ENCODE data around the gene JPH4. TPM values are rescaled to one million over a fixed set of nuclear protein-coding genes. Genes with fewer than 3 reads are reported as not detected.

The JPH4 gene
- total and polyA plus RNA-seq, 2 of the 8 experiments (the other 6 are each of a cell fraction or from before 2014, with no cell fraction given): 23.9 to 46.7 TPM

DNA sequence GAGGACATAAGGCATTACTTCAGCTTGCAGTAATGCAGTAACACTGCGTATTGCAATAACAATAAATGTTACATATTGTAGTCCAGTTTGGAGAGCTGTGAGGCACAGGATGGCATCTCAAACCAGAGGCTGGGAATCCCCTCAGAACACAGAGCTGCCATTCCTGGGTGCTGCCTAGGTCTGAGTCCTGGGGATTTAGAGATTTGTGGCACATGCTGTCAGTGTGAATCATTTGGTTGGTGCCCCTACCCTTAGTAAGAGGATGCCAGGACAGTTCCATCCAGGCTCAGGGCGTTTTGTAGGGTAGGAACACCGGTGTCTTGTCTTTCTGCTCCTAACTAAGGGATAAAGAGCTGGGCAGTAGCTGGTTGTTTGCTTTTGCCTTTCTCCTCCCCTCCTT lies 49.6 kb downstream of the JPH4 start:
- DNase-seq (ENCODE audit: low read depth in 1 of 2, low spot score in 2 of 2): no peak
- Histone ChIP-seq H4K91ac (replicated peaks; ENCODE audit: insufficient read length, low read length) (no peak overlapping the region), H2BK120ac (replicated peaks; ENCODE audit: low read depth, low read length) (no peak overlapping the region), H2BK20ac (ENCODE audit: low read length) (no peak overlapping the region), H3K9me3 (ENCODE audit: insufficient read depth in 2 of 2, low read depth in 1 of 2, low read length in 1 of 2) (no peaks in the 10 kb centered on the region), H4K20me1 (replicated peaks in 1 of 2; ENCODE audit: control insufficient read depth in 1 of 2, insufficient read depth in 2 of 2, low read length in 2 of 2) (peaks cover 0 to 3% of the 10 kb centered on the region in 2 experiments), H3K23ac (ENCODE audit: insufficient read length) (no peak overlapping the region), H3K79me2 (ENCODE audit: control insufficient read depth in 1 of 2, insufficient read depth in 2 of 2, low read length in 2 of 2) (no peaks in the 10 kb centered on the region), H3K27me3 (replicated peaks in 1 of 4; ENCODE audit: control insufficient read depth in 3 of 4, extremely low read depth in 1 of 4, insufficient read depth in 3 of 4, low read length in 3 of 4) (no peaks in the 10 kb centered on the region), H2AFZ (ENCODE audit: low read length) (no peak overlapping the region), H4K8ac (ENCODE audit: extremely low read depth, insufficient read depth, low read length) (no peak overlapping the region), H3K4me3 (ENCODE audit: extremely low read depth in 1 of 4, insufficient read depth in 2 of 4, low read depth in 3 of 4, low read length in 4 of 4) (no peak overlapping the region), H3K14ac (ENCODE audit: insufficient read length) (no peak overlapping the region), H3K18ac (ENCODE audit: extremely low read depth, low read length) (no peak overlapping the region), H4K5ac (ENCODE audit: insufficient read length, low read depth, low read length) (no peak overlapping the region), H2AK5ac (ENCODE audit: low read depth, low read length) (no peak overlapping the region), H2BK12ac (ENCODE audit: low read depth, low read length) (no peak overlapping the region), H3K23me2 (ENCODE audit: low read depth, low read length) (no peaks in the 10 kb centered on the region), H3K4ac (replicated peaks; ENCODE audit: insufficient read length, low read depth, low read length) (no peak overlapping the region), H3K56ac (replicated peaks; ENCODE audit: insufficient read length, low read depth, low read length) (no peak overlapping the region), H3K4me2 (ENCODE audit: insufficient read depth in 1 of 2, low read depth in 2 of 2, low read length in 2 of 2) (no peak overlapping the region), H3K36me3 (ENCODE audit: control insufficient read depth in 2 of 4, insufficient read depth in 4 of 4, low read length in 3 of 4) (peaks cover 2 to 53% (median 35%) of the 10 kb centered on the region in 4 experiments; a peak in 7 of 8 replicates), H3K27ac (ENCODE audit: low read depth, low read length) (no peak overlapping the region), H2BK5ac (ENCODE audit: low read depth, low read length) (no peak overlapping the region), H3K9ac (replicated peaks in 1 of 4; ENCODE audit: extremely low read depth in 1 of 4, low read depth in 3 of 4, low read length in 3 of 4) (no peak overlapping the region; a peak in 1 of 7 replicates), H3K4me1 (replicated peaks in 1 of 4; ENCODE audit: control insufficient read depth in 3 of 4, insufficient read depth in 4 of 4, low read length in 3 of 4) (peaks cover 0 to 3% (median 1%) of the 10 kb centered on the region in 4 experiments; a peak in 3 of 7 replicates), H2BK15ac (ENCODE audit: low read length) (no peak overlapping the region), H3K79me1 (ENCODE audit: low read depth, low read length) (no peaks in the 10 kb centered on the region)
- POLR2A ChIA-PET (ENCODE audit: partially characterized antibody): interaction anchor here (1.2 to 52.7 kb wide), 6 partner anchors 0 to 50 kb away, joined by 3 to 1523 read pairs (median 6); partner anchors contain the start of genes AP1G2, THTPA and ZFHX2
- no peak for FAIRE-seq
- 81% methylated on average over 3 of the region's 3 CpGs; no CpG with 5 or more reads in 1 of the 2 experiments for WGBS, 2 experiments (ENCODE audit: extremely low coverage in 1 of 2, insufficient coverage in 1 of 2, insufficient read length in 1 of 2, insufficient replicate concordance in 2 of 2, low coverage in 1 of 2, low lambda C conversion rate in 2 of 2, missing lambda C conversion rate in 1 of 2)
- TF ChIP-seq EGR1 (IDR thresholded peaks at IDR 0.05; ENCODE audit: borderline replicate concordance, low read depth, low read length) (no peak), YY1 (IDR thresholded peaks at IDR 0.05; ENCODE audit: low read depth, low read length) (no peak), SIX5 (IDR thresholded peaks at IDR 0.05; ENCODE audit: low read depth, low read length) (no peak), GTF2F1 (IDR thresholded peaks at IDR 0.05; ENCODE audit: borderline replicate concordance, low read depth, low read length) (no peak), JUND (IDR thresholded peaks at IDR 0.05; ENCODE audit: low read length) (no peak), GABPA (IDR thresholded peaks at IDR 0.05; ENCODE audit: borderline replicate concordance, insufficient read depth, low read length) (no peak)
- TF ChIP-seq, protein P1, sequence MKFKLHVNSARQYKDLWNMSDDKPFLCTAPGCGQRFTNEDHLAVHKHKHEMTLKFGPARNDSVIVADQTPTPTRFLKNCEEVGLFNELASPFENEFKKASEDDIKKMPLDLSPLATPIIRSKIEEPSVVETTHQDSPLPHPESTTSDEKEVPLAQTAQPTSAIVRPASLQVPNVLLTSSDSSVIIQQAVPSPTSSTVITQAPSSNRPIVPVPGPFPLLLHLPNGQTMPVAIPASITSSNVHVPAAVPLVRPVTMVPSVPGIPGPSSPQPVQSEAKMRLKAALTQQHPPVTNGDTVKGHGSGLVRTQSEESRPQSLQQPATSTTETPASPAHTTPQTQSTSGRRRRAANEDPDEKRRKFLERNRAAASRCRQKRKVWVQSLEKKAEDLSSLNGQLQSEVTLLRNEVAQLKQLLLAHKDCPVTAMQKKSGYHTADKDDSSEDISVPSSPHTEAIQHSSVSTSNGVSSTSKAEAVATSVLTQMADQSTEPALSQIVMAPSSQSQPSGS (IDR thresholded peaks at IDR 0.05; ENCODE audit: low read length): no peak
- CTCF ChIA-PET (ENCODE audit: partially characterized antibody): interaction anchor here (0.8 to 70.5 kb wide), 13 partner anchors 10 to 104 kb away, joined by 3 to 2092 read pairs (median 6); partner anchors contain the start of genes AP1G2, NGDN, THTPA and ZFHX2

All from H1 (cell line).